Upper lobe of right lung (tissue), 1 donor: ENCODE measurements around the gene GRIA4. TPM values are rescaled to one million over a fixed set of nuclear protein-coding genes. Genes with fewer than 3 reads are reported as not detected.

ENCODE experiments used
- ATAC-seq: fragments of 200-7000 bp; cut with Tn5 transposase; one replicate; pipeline ENCODE4 v1.9.1; 2020; ENCODE audit warnings: mild to moderate bottlenecking, moderate library complexity
- DNase-seq: peaks from one replicate; pipeline ENCODE4 v3.0.0-alpha.2; 2020
- H3K27ac ChIP-seq: fragments of 200-600 bp; one replicate; pipeline ENCODE4 v1.8.0; 2022
- H3K27me3 ChIP-seq: fragments of 200-600 bp; one replicate; pipeline ENCODE4 v1.8.0; 2022; ENCODE audit warnings: mild to moderate bottlenecking
- H3K36me3 ChIP-seq: fragments of 200-600 bp; one replicate; pipeline ENCODE4 v1.8.0; 2022
- H3K4me1 ChIP-seq: fragments of 200-600 bp; one replicate; pipeline ENCODE4 v1.8.0; 2022
- H3K4me3 ChIP-seq: fragments of 200-600 bp; one replicate; pipeline ENCODE4 v1.8.0; 2022; ENCODE audit warnings: mild to moderate bottlenecking
- H3K9me3 ChIP-seq: fragments of 200-600 bp; one replicate; pipeline ENCODE4 v1.8.0; 2022
- CTCF ChIP-seq: fragments of 200-600 bp; IDR thresholded peaks from one replicate; pipeline ENCODE4 v1.8.0; 2022; ENCODE audit warnings: antibody characterized with exemption
- intact Hi-C: fragments of 100-400 bp; cut with DNase I; formaldehyde crosslinking; loops from one replicate; pipeline ENCODE4 v1.11.0; 2022
- total RNA-seq: library from RNA; stranded (reverse); fragmentation: NEBNext Ultra II Directional; extraction: Animal tissue kit (Norgen Biotek cat#: 25700); gene quantifications from one replicate; pipeline ENCODE4 v1.2.1, GENCODE V29; 2021
- donor health status: DM: no; HTN: yes; CAD: no; lungs with severe emphysema.

GRIA4 gene
- total RNA-seq, 1 donor from 2014 or later = not detected

GRCh38 chr11:105720096-105720495 is 110.2 kb downstream of the GRIA4 start:
- intact Hi-C loops = no loop called here
- TF ChIP-seq CTCF = no peak
- DNase-seq (no peak), ATAC-seq (no peak)
- Histone ChIP-seq H3K9me3 (no peaks in the 10 kb centered on the region), H3K36me3 (no peaks in the 10 kb centered on the region), H3K4me1 (no peaks in the 10 kb centered on the region), H3K4me3 (no peak overlapping the region), H3K27ac (no peak overlapping the region), H3K27me3 (no peaks in the 10 kb centered on the region)

- H3K4me3 ChIP-seq = no peak overlapping the region
- H3K27ac ChIP-seq = no peak overlapping the region
- no peak for DNase-seq
- no peak for ATAC-seq
- no peaks in the 10 kb centered on the region for H3K36me3 ChIP-seq
- no peaks in the 10 kb centered on the region for H3K4me1 ChIP-seq
- intact Hi-C loops = no loop called here
- H3K9me3 ChIP-seq = no peaks in the 10 kb centered on the region
- no peak for TF ChIP-seq CTCF
- no peaks in the 10 kb centered on the region for H3K27me3 ChIP-seq
These were observed 113.4 kb downstream of the GRIA4 start for GRCh38 chr11:105723269-105723668.

GRCh38 chr11:105732611-105733010 is 122.7 kb downstream of the GRIA4 start:
- Histone ChIP-seq H3K27ac (no peak overlapping the region), H3K4me3 (no peak overlapping the region), H3K27me3 (no peaks in the 10 kb centered on the region), H3K4me1 (no peaks in the 10 kb centered on the region), H3K9me3 (no peaks in the 10 kb centered on the region), H3K36me3 (no peaks in the 10 kb centered on the region)
- DNase-seq (no peak), ATAC-seq (no peak)
- TF ChIP-seq CTCF = no peak
- intact Hi-C loops = no loop called here

- Histone ChIP-seq H3K4me1 (no peaks in the 10 kb centered on the region), H3K27me3 (no peaks in the 10 kb centered on the region), H3K36me3 (no peaks in the 10 kb centered on the region), H3K9me3 (no peaks in the 10 kb centered on the region), H3K4me3 (no peak overlapping the region), H3K27ac (no peak overlapping the region)
- intact Hi-C loops = no loop called here
- DNase-seq (no peak), ATAC-seq (no peak)
- no peak for TF ChIP-seq CTCF
These were observed 124.6 kb downstream of the GRIA4 start for GRCh38 chr11:105734426-105734825.

- no peaks in the 10 kb centered on the region for H3K4me1 ChIP-seq
- intact Hi-C loops = no loop called here
- no peaks in the 10 kb centered on the region for H3K27me3 ChIP-seq
- no peak overlapping the region for H3K27ac ChIP-seq
- no peak for TF ChIP-seq CTCF
- H3K4me3 ChIP-seq = no peak overlapping the region
- ATAC-seq = no peak
- H3K9me3 ChIP-seq = no peaks in the 10 kb centered on the region
- no peaks in the 10 kb centered on the region for H3K36me3 ChIP-seq
- no peak for DNase-seq
These were observed 128.4 kb downstream of the GRIA4 start for GRCh38 chr11:105738251-105738650.
